ENCODE measurements around the gene OGFRL1. TPM values are rescaled to one million over a fixed set of nuclear protein-coding genes. Genes with fewer than 3 reads are reported as not detected.

Gene OGFRL1
- total RNA-seq, 1 experiment from 2014 or later = 6.9 TPM

- Histone ChIP-seq H3K27me3 (replicated peaks; ENCODE audit: control insufficient read depth, insufficient read depth, low read length) (no peaks in the 10 kb centered on the region), H3K9me3 (no peaks in the 10 kb centered on the region), H3K4me3 (ENCODE audit: low read depth, low read length) (no peak overlapping the region), H3K36me3 (ENCODE audit: control insufficient read depth, insufficient read depth, low read length) (no peaks in the 10 kb centered on the region), H3K4me1 (no peaks in the 10 kb centered on the region)
- H3K36me3 Mint-ChIP-seq (ENCODE audit: insufficient read depth, unreplicated experiment) = peaks cover 18% of the 10 kb centered on the region
- DNase-seq = no peak
- CTCF ChIA-PET = no interaction called here
- intact Hi-C loops (cut with micrococcal nuclease; ENCODE audit: unreplicated experiment) = no loop called here
- no peaks in the 10 kb centered on the region for H3K9me3 Mint-ChIP-seq (ENCODE audit: unreplicated experiment)
- H3K27ac Mint-ChIP-seq (ENCODE audit: unreplicated experiment) = no peak overlapping the region
- POLR2A ChIA-PET = no interaction called here
- H3K4me1 Mint-ChIP-seq (ENCODE audit: low read depth, unreplicated experiment) = no peaks in the 10 kb centered on the region
- BruUV-seq (replicated peaks) = no TSS peak
- H3K27me3 Mint-ChIP-seq (ENCODE audit: insufficient read depth, unreplicated experiment) = no peaks in the 10 kb centered on the region
- no peak overlapping the region for H3K4me3 Mint-ChIP-seq (ENCODE audit: unreplicated experiment)
- TF ChIP-seq CTCF (IDR thresholded peaks at IDR 0.05; ENCODE audit: insufficient read depth in 1 of 2, low read depth in 1 of 2, low read length in 1 of 2, severe bottlenecking in 1 of 2, unreplicated experiment in 1 of 2) = no peak
Measured at GRCh38 chr6:71298459-71298858, 9.8 kb downstream of the OGFRL1 start.

GRCh38 chr6:71299541-71300470, 11.2 kb downstream of the OGFRL1 start:
- Histone ChIP-seq H3K27me3 (replicated peaks; ENCODE audit: control insufficient read depth, insufficient read depth, low read length) (no peaks in the 10 kb centered on the region), H3K4me3 (ENCODE audit: low read depth, low read length) (no peak overlapping the region), H3K9me3 (no peaks in the 10 kb centered on the region), H3K36me3 (ENCODE audit: control insufficient read depth, insufficient read depth, low read length) (no peaks in the 10 kb centered on the region), H3K4me1 (no peaks in the 10 kb centered on the region)
- no peak for TF ChIP-seq CTCF (IDR thresholded peaks at IDR 0.05; ENCODE audit: insufficient read depth in 1 of 2, low read depth in 1 of 2, low read length in 1 of 2, severe bottlenecking in 1 of 2, unreplicated experiment in 1 of 2)
- no TSS peak for BruUV-seq (replicated peaks)
- no peaks in the 10 kb centered on the region for H3K9me3 Mint-ChIP-seq (ENCODE audit: unreplicated experiment)
- CTCF ChIA-PET = no interaction called here
- H3K27ac Mint-ChIP-seq (ENCODE audit: unreplicated experiment) = no peak overlapping the region
- H3K36me3 Mint-ChIP-seq (ENCODE audit: insufficient read depth, unreplicated experiment) = peaks cover 11% of the 10 kb centered on the region
- intact Hi-C loops (cut with micrococcal nuclease; ENCODE audit: unreplicated experiment) = loop anchor here (1.0 kb wide), 1 partner anchor 47 kb away; no protein-coding TSS in a partner anchor
- no peak overlapping the region for H3K4me3 Mint-ChIP-seq (ENCODE audit: unreplicated experiment)
- POLR2A ChIA-PET = no interaction called here
- no peaks in the 10 kb centered on the region for H3K27me3 Mint-ChIP-seq (ENCODE audit: insufficient read depth, unreplicated experiment)
- no peak for DNase-seq
- no peaks in the 10 kb centered on the region for H3K4me1 Mint-ChIP-seq (ENCODE audit: low read depth, unreplicated experiment)

GRCh38 chr6:71300561-71301168, 12.1 kb downstream of the OGFRL1 start:
- no peak for TF ChIP-seq CTCF (IDR thresholded peaks at IDR 0.05; ENCODE audit: insufficient read depth in 1 of 2, low read depth in 1 of 2, low read length in 1 of 2, severe bottlenecking in 1 of 2, unreplicated experiment in 1 of 2)
- no peak overlapping the region for H3K27ac Mint-ChIP-seq (ENCODE audit: unreplicated experiment)
- no peaks in the 10 kb centered on the region for H3K4me1 Mint-ChIP-seq (ENCODE audit: low read depth, unreplicated experiment)
- H3K9me3 Mint-ChIP-seq (ENCODE audit: unreplicated experiment) = no peaks in the 10 kb centered on the region
- Histone ChIP-seq H3K36me3 (ENCODE audit: control insufficient read depth, insufficient read depth, low read length) (no peaks in the 10 kb centered on the region), H3K4me1 (no peaks in the 10 kb centered on the region), H3K27me3 (replicated peaks; ENCODE audit: control insufficient read depth, insufficient read depth, low read length) (no peaks in the 10 kb centered on the region), H3K4me3 (ENCODE audit: low read depth, low read length) (no peak overlapping the region), H3K9me3 (no peaks in the 10 kb centered on the region)
- ChIA-PET POLR2A (no interaction called here), CTCF (no interaction called here)
- BruUV-seq (replicated peaks) = no TSS peak
- DNase-seq = no peak
- no peak overlapping the region for H3K4me3 Mint-ChIP-seq (ENCODE audit: unreplicated experiment)
- intact Hi-C loops (cut with micrococcal nuclease; ENCODE audit: unreplicated experiment) = no loop called here
- no peaks in the 10 kb centered on the region for H3K27me3 Mint-ChIP-seq (ENCODE audit: insufficient read depth, unreplicated experiment)
- peaks cover 11% of the 10 kb centered on the region for H3K36me3 Mint-ChIP-seq (ENCODE audit: insufficient read depth, unreplicated experiment)

All from Caco-2 (cell line).